ENCODE measurements around the gene PLIN4.

PLIN4 gene

DNA sequence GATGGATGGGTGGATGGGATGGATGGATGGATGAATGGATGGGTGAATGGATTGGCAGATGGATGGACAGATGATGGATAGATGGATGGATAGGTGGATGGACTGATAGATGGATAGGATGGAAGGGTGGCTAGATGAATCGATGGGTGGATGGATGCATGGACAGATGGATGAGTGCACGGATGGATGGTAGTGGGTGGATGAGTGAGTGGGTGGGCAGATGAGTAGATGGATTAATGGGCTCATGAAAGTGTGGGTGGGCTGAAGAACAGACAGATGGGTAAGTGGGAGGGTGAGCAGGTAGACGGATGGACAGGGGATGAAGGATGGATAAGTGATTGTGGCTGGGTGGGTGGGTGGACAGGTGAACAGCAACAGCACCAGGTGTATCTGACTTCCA is 35.5 kb upstream of the PLIN4 start:
- CTCF ChIA-PET = no interaction called here
- POLR2A ChIA-PET = no interaction called here
- no peak overlapping the region for H3K4me3 ChIP-seq (ENCODE audit: low read depth, low read length)
- no peak for DNase-seq (ENCODE audit: low read depth, low spot score)
- TF ChIP-seq, protein P1, sequence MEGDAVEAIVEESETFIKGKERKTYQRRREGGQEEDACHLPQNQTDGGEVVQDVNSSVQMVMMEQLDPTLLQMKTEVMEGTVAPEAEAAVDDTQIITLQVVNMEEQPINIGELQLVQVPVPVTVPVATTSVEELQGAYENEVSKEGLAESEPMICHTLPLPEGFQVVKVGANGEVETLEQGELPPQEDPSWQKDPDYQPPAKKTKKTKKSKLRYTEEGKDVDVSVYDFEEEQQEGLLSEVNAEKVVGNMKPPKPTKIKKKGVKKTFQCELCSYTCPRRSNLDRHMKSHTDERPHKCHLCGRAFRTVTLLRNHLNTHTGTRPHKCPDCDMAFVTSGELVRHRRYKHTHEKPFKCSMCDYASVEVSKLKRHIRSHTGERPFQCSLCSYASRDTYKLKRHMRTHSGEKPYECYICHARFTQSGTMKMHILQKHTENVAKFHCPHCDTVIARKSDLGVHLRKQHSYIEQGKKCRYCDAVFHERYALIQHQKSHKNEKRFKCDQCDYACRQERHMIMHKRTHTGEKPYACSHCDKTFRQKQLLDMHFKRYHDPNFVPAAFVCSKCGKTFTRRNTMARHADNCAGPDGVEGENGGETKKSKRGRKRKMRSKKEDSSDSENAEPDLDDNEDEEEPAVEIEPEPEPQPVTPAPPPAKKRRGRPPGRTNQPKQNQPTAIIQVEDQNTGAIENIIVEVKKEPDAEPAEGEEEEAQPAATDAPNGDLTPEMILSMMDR (IDR thresholded peaks at IDR 0.05; ENCODE audit: insufficient read depth, low read length, missing control alignments) = no peak

DNA sequence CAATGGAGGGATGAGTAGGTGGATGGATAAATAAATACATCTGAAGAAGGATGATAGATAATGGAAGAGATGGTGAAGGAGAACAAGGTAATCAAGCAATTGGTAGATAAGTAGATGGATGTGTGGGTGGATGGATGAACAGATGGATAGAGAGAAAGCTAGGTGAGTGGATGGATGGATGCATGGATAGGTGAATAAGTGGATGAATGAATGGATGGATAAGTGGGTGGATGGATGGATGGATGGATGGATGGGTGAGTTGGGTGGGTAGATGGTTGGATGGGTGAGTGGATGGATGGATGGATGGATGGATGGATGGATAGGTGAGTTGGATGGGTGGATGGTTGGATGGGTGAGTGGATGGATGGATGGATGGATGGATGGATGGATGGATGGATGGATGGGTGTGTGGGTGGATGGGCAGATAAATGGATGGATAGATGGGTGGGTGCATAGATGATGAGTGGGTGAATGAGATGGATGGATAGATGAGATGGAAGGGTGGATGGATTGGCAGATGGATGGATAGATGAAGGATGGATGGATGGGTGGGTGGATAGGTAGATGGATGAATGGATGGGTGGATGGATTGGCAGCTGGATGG is 34.9 kb upstream of the PLIN4 start:
- TF ChIP-seq, protein P1 (IDR thresholded peaks at IDR 0.05; ENCODE audit: insufficient read depth, low read length, missing control alignments) = no peak
- no peak overlapping the region for H3K4me3 ChIP-seq (ENCODE audit: low read depth, low read length)
- no peak for DNase-seq (ENCODE audit: low read depth, low spot score)
- CTCF ChIA-PET = interaction anchor here (3.1 kb wide), 1 partner anchor 84 kb away, joined by 10 read pairs; no protein-coding TSS in a partner anchor
- POLR2A ChIA-PET = no interaction called here

DNA sequence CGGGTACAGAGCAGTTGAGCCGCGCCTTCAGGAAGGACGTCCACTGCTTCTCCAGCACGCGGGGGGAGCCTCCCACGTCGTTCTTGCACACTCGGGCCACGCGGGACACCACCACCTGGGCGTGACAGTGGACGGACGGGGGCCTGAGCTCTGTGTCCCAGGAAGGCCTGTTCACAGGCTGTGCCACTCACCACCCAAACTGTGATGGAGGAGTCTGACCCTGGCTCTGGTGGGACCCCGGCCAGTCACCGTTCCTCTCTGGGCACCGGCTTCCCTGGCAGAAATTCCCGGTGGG is 34.2 kb upstream of the PLIN4 start:
- TF ChIP-seq, protein P1 (IDR thresholded peaks at IDR 0.05; ENCODE audit: insufficient read depth, low read length, missing control alignments) = no peak
- no peak for DNase-seq (ENCODE audit: low read depth, low spot score)
- ChIA-PET CTCF (interaction anchor here (3.1 kb wide), 1 partner anchor 85 kb away, joined by 10 read pairs; no protein-coding TSS in a partner anchor), POLR2A (no interaction called here)
- H3K4me3 ChIP-seq (ENCODE audit: low read depth, low read length) = no peak overlapping the region

DNA sequence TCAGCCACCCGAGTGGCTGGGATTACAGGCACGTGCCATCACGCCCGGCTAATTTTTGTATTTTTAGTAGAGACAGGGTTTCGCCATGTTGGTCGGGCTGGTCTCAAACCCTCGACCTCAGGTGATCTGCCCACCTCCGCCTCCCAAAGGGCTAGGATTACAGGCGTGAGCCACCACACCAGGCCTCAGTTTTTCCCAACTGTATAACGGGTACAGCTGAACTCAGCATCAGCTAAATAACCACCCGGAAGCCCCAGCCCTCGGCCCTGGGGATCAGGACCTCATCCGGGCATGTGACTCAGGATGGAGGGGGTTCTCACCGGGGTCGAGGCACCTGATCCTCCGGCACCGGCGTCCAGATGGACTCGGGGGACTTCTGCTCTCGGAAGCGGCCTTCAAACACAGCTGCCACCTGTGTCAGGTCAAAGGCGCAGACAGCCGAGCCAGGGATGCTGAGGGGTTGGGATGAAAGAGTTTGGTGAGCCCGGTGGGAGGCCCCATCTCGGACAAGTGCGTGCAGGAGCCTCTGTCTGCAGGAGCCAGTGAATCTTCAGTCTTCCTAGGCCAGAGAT is 32.3 kb upstream of the PLIN4 start:
- TF ChIP-seq, protein P1 (IDR thresholded peaks at IDR 0.05; ENCODE audit: insufficient read depth, low read length, missing control alignments) = no peak
- no peak overlapping the region for H3K4me3 ChIP-seq (ENCODE audit: low read depth, low read length)
- no peak for DNase-seq (ENCODE audit: low read depth, low spot score)
- CTCF ChIA-PET = interaction anchor here (3.1 kb wide), 1 partner anchor 87 kb away, joined by 10 read pairs; no protein-coding TSS in a partner anchor
- POLR2A ChIA-PET = no interaction called here

DNA sequence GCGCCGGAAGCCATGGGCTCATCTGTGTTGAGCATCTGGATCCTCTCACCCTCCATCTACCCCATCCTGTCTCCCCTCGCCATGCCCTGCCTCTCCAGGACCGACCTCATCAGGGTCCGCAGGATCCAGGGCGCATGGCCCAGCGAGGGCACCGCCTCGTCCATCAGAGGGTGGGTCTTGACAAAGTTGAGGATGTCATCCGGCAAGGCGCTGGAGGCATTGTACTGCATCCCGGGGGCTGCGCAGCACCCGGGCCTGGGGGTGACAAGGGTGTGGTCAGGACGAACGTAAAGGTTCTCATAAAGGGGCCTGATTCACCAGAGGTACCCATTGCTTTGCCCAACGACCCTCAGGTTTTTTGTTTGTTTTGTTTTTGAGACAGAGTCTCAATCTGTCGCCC is 31.7 kb upstream of the PLIN4 start:
- no peak for DNase-seq (ENCODE audit: low read depth, low spot score)
- TF ChIP-seq, protein P1 (IDR thresholded peaks at IDR 0.05; ENCODE audit: insufficient read depth, low read length, missing control alignments) = no peak
- no peak overlapping the region for H3K4me3 ChIP-seq (ENCODE audit: low read depth, low read length)
- CTCF ChIA-PET = interaction anchor here (1.1 to 2.2 kb wide), 2 partner anchors 9 to 83 kb away, joined by 3 to 9 read pairs; no protein-coding TSS in a partner anchor
- POLR2A ChIA-PET = no interaction called here

DNA sequence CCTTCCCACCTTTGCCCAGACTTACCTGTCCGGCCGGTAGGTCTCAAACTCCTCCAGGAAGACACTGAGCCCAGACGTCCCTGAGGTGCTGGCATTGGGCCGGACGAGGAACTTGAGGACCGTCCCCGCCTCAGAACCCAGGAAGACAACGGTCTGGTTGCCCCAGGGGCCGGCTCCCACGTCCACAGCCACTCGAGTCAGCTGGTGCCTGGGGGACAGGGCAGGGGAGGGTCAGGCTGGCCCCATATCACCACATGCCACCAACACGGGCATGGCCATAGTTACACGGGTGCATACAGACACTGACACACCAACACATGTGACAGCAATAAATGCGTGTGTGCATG is 29.9 kb upstream of the PLIN4 start:
- TF ChIP-seq, protein P1 (IDR thresholded peaks at IDR 0.05; ENCODE audit: insufficient read depth, low read length, missing control alignments) = no peak
- ChIA-PET CTCF (interaction anchor here (0.6 to 2.3 kb wide), 4 partner anchors 11 to 88 kb away, joined by 3 to 15 read pairs (median 7); no protein-coding TSS in a partner anchor), POLR2A (no interaction called here)
- H3K4me3 ChIP-seq (ENCODE audit: low read depth, low read length) = no peak overlapping the region
- no peak for DNase-seq (ENCODE audit: low read depth, low spot score)

Data from AG04449 (cell line).